Activated CD8-positive, alpha-beta T cell treated with anti-CD3 and anti-CD28 coated beads for 36 hours (primary cell): ENCODE results near the gene VSIG8. TPM values are rescaled to one million over a fixed set of nuclear protein-coding genes. Genes with fewer than 3 reads are reported as not detected.
A peak's percentile ranks its signal among the peaks of the same experiment; 100 is the strongest.
"Not testable (repeated sequence)": the region's sequence is repeated elsewhere in the genome, so short reads cannot be mapped to it uniquely, and the experiment has no call there.

Experiments
- ATAC-seq: fragments of 200-7000 bp; cut with Tn5 transposase; one replicate; pipeline ENCODE4 v1.10.0; 2021; ENCODE audit warnings: mild to moderate bottlenecking, moderate library complexity
- CTCF ChIA-PET: fragments of 350-600 bp; sonication (Branson Sonifier 250); formaldehyde crosslinking; loops from one replicate; lab custom pipeline; 2021; ENCODE audit warnings: antibody characterized with exemption; lab: Charles Lee
- POLR2A ChIA-PET: fragments of 350-600 bp; sonication (Branson Sonifier 250); formaldehyde crosslinking; loops from one replicate; lab custom pipeline; 2021; ENCODE audit warnings: antibody characterized with exemption; lab: Charles Lee
- DNase-seq: peaks from one replicate; pipeline ENCODE4 v3.0.0-alpha.2; 2020
- H3K27ac Mint-ChIP-seq: one replicate; pipeline ENCODE4 v1.8.0; 2021; ENCODE audit warnings: mild to moderate bottlenecking, mixed read lengths
- H3K27me3 Mint-ChIP-seq: one replicate; pipeline ENCODE4 v1.8.0; 2021; ENCODE audit warnings: mixed read lengths
- H3K36me3 Mint-ChIP-seq: one replicate; pipeline ENCODE4 v1.8.0; 2021; ENCODE audit warnings: low read depth, mixed read lengths
- H3K4me1 Mint-ChIP-seq: one replicate; pipeline ENCODE4 v1.8.0; 2021; ENCODE audit warnings: low read depth, mixed read lengths
- H3K4me3 Mint-ChIP-seq: one replicate; pipeline ENCODE4 v1.8.0; 2021; ENCODE audit warnings: mild to moderate bottlenecking, moderate library complexity, mixed read lengths
- H3K9me3 Mint-ChIP-seq: one replicate; pipeline ENCODE4 v1.8.0; 2021; ENCODE audit warnings: mixed read lengths
- intact Hi-C: fragments of 100-400 bp; cut with micrococcal nuclease; formaldehyde crosslinking; loops from one replicate; pipeline ENCODE4 v1.10.0; 2022
- total RNA-seq, 2 experiments: library from RNA; stranded (reverse); gene quantifications; one replicate each; pipeline ENCODE4 v1.2.3, GENCODE V29; 2021
- TF ChIP-seq, protein P1 (sequence below): fragments of 200-600 bp; IDR thresholded peaks from one replicate; pipeline ENCODE4 v1.8.0; 2022; ENCODE audit warnings: antibody characterized with exemption, mild to moderate bottlenecking

The VSIG8 gene
- total RNA-seq, 2 experiments from 2014 or later = not detected

DNA sequence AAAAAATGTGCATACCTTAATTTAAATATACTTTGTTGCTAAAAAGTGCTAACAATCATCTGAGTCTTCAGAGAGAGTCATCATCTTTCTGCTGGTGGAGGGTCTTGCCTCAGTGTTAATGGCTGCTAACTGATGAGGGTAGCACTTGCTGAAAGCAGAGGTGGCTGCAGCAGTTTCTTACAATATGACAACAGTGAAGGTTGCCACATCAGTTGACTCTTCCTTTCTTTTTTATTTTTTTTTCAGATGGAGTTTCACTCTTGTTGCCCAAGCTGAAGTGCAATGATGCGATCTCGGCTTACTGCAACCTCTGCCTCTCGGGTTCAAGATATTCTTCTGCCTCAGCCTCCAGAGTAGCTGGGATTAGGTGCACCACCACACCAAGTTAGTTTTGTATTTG, 40.1 kb upstream of the VSIG8 start:
- ChIA-PET POLR2A (no interaction called here), CTCF (interaction anchor here (1.0 to 2.4 kb wide), 2 partner anchors 12 to 105 kb away, joined by 4 to 12 read pairs; no protein-coding TSS in a partner anchor)
- Mint-ChIP-seq H3K27me3 (no peaks in the 10 kb centered on the region), H3K27ac (no peak overlapping the region), H3K4me1 (no peaks in the 10 kb centered on the region), H3K4me3 (no peak overlapping the region), H3K9me3 (peaks cover 2% of the 10 kb centered on the region), H3K36me3 (no peaks in the 10 kb centered on the region)
- ATAC-seq (no peak), DNase-seq (no peak)
- TF ChIP-seq, protein P1, sequence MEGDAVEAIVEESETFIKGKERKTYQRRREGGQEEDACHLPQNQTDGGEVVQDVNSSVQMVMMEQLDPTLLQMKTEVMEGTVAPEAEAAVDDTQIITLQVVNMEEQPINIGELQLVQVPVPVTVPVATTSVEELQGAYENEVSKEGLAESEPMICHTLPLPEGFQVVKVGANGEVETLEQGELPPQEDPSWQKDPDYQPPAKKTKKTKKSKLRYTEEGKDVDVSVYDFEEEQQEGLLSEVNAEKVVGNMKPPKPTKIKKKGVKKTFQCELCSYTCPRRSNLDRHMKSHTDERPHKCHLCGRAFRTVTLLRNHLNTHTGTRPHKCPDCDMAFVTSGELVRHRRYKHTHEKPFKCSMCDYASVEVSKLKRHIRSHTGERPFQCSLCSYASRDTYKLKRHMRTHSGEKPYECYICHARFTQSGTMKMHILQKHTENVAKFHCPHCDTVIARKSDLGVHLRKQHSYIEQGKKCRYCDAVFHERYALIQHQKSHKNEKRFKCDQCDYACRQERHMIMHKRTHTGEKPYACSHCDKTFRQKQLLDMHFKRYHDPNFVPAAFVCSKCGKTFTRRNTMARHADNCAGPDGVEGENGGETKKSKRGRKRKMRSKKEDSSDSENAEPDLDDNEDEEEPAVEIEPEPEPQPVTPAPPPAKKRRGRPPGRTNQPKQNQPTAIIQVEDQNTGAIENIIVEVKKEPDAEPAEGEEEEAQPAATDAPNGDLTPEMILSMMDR = no peak
- intact Hi-C loops = no loop called here

DNA sequence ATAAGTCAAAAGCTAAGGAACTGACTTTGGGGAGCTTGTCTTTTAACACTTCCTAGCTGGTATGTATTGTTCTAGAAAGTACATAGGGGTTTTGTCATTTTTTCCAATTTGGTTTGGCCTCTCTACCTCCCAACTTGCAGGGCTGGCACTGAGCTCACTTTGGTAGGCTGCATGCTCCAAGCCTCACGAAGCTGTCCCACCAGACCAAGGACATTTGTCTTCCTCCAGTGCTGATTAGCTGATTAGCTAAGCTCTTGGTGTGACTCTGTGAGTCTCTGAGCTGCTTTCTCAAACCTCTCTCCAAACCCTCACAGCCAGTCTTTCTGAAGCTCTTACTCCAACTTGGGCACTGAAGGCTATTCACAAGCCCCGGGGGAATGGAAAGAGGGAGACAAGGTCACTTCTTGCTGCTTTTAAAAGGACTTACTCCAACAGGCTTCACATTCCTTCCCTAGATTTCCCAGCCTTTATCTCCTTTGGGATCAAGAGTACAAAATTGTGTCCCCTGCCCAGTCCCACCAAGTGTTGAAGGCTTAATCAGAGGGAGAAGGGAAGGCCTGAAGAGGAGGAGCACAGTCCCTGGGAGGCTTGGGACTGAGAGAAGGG, 38.4 kb upstream of the VSIG8 start:
- intact Hi-C loops = no loop called here
- no peaks in the 10 kb centered on the region for H3K4me1 Mint-ChIP-seq
- no peaks in the 10 kb centered on the region for H3K27me3 Mint-ChIP-seq
- TF ChIP-seq, protein P1 = no peak
- no peak overlapping the region for H3K4me3 Mint-ChIP-seq
- ChIA-PET POLR2A (no interaction called here), CTCF (interaction anchor here (0.9 to 2.5 kb wide), 4 partner anchors 10 to 106 kb away, joined by 3 to 24 read pairs (median 6); no protein-coding TSS in a partner anchor)
- no peak overlapping the region for H3K27ac Mint-ChIP-seq
- no peaks in the 10 kb centered on the region for H3K36me3 Mint-ChIP-seq
- peaks cover 2% of the 10 kb centered on the region for H3K9me3 Mint-ChIP-seq
- no peak for ATAC-seq
- no peak for DNase-seq

DNA sequence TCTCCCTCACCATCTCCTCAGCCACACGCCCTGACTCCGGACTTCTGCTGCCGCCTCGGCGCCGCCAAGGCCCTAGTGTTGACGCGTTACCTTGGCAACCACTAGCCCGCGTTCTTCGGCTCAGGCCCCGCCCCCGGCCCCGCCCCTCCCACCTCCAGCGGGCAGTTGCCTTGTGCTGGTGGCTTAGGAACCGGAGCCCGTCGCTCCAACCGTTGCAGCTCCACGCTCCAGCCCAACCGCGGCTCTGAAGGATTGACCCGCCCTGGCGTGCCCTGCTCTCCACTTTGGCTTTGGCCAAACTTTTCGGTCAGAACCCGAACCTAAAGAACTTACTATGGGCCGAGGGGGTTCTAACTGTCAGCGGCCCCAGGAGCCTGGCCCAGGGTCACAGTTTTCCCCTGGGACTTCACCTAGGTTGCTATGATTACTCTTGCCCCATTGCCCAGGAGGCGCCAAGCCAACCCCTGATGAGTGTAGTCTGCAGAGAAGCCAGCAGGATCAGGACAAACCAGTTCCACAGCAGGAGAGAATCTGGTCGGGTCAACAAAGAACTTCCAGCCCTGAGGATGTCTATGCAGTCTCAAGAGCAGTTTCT, 37.7 kb upstream of the VSIG8 start, which contains the start of gene CFAP45:
TSS of gene CFAP45 (minus strand) at position 80 of the 595 bp plus-strand sequence. CDS start at position 13, 67 bp downstream.
- no peaks in the 10 kb centered on the region for H3K27me3 Mint-ChIP-seq
- POLR2A ChIA-PET = no interaction called here
- H3K36me3 Mint-ChIP-seq = no peaks in the 10 kb centered on the region
- H3K27ac Mint-ChIP-seq = no peak within 1 kb of the TSS
- TF ChIP-seq, protein P1 = no peak
- intact Hi-C loops = no loop called here
- CTCF ChIA-PET = interaction anchor here (0.9 to 2.5 kb wide), 4 partner anchors 9 to 107 kb away, joined by 3 to 24 read pairs (median 6); no protein-coding TSS in a partner anchor
- H3K4me3 Mint-ChIP-seq = no peak within 1 kb of the TSS
- ATAC-seq (peak; percentile 51), DNase-seq (peak; percentile 29)
- no peaks in the 10 kb centered on the region for H3K4me1 Mint-ChIP-seq
- H3K9me3 Mint-ChIP-seq = peaks cover 2% of the 10 kb centered on the region

DNA sequence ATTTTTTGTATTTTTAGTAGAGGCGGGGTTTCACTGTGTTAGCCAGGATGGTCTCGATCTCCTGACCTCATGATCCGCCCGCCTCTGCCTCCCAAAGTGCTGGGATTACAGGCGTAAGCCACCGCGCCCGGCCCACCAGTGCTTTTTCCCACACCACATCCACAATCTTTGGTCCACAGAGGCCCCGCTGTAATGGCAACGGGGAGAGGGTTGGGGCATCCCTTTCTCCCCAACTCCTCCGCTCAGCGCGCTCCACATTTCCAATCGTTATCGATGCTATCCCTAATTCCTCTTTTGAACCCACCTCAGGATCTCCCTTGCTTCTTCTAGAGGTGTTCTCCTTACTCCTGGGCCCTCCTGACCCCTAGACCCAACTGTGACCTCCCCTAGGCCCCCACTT, 37.2 kb upstream of the VSIG8 start:
- ATAC-seq, intact Hi-C loops, H3K4me1 Mint-ChIP-seq, H3K27me3 Mint-ChIP-seq, H3K9me3 Mint-ChIP-seq, H3K36me3 Mint-ChIP-seq, POLR2A ChIA-PET, H3K4me3 Mint-ChIP-seq, H3K27ac Mint-ChIP-seq, DNase-seq: not testable (repeated sequence)
- CTCF ChIA-PET = interaction anchor here (2.5 kb wide), 1 partner anchor 8 kb away, joined by 24 read pairs; no protein-coding TSS in a partner anchor

DNA sequence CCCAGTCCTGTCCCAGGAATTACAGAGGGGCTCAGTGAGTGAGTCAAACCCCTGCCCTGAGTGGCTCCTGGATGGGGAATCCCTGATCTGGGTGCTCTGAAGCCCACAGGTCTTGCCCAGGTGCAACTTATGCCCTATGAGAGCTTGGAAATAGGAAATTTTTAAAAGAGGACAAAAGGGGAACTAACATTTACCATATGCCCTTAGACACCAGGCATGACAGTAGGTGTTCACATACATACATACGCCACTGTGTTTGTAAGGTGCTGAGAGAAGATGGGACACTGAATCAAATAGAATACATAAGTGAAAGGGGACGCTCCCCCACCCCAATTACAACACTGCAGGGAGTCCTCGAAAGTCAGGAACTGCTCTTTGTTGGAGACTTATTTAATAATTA, 36.1 kb upstream of the VSIG8 start:
- TF ChIP-seq, protein P1 = no peak
- DNase-seq (no peak), ATAC-seq (no peak)
- H3K9me3 Mint-ChIP-seq = no peaks in the 10 kb centered on the region
- no peaks in the 10 kb centered on the region for H3K27me3 Mint-ChIP-seq
- H3K27ac Mint-ChIP-seq = no peak overlapping the region
- no peaks in the 10 kb centered on the region for H3K4me1 Mint-ChIP-seq
- no peaks in the 10 kb centered on the region for H3K36me3 Mint-ChIP-seq
- ChIA-PET POLR2A (no interaction called here), CTCF (no interaction called here)
- intact Hi-C loops = no loop called here
- H3K4me3 Mint-ChIP-seq = no peak overlapping the region
